ENCODE measurements around the gene STMN1. TPM values are rescaled to one million over a fixed set of nuclear protein-coding genes. Genes with fewer than 3 reads are reported as not detected.

Gene STMN1
- total and polyA plus RNA-seq, 10 of the 15 experiments (the other 5 are each of a cell fraction or from before 2014, with no cell fraction given): 220 to 1,272 (median 603) TPM

DNA sequence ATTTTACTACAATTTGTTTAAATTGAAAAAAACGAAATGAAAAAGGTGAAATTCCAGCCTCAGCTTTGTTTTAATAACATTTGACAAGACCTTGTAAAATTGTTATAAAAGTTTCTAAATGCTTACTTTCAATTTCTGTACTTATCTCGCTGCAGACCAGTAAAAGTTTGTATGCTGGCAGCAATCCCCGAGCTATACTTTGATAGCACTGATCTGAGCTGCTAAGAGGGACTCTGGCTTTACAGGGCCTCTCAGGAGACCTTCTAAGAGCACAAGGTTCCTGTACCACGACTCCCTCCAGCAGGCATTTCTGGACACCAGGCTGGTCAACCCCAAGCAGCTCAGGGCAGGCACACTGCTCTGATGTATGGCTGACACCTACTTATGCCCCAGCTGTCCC lies 13.1 kb downstream of the STMN1 start:
- intact Hi-C loops (cut with micrococcal nuclease; ENCODE audit: unreplicated experiment) (no loop called here), in situ Hi-C loops (cut with MboI) (no loop called here)
- Histone ChIP-seq H3K9ac (ENCODE audit: control insufficient read depth, insufficient read depth, low read length) (no peak overlapping the region), H3K27ac (ENCODE audit: control insufficient read depth, insufficient read depth) (no peak overlapping the region), H3K4me3 (no peak overlapping the region), H3K4me1 (ENCODE audit: control insufficient read depth, insufficient read depth, low read length) (peaks cover 3% of the 10 kb centered on the region; the same call in 1 of the 2 replicates), H3K27me3 (replicated peaks in 1 of 2; ENCODE audit: control insufficient read depth in 2 of 2, insufficient read depth in 2 of 2, low read length in 1 of 2) (no peaks in the 10 kb centered on the region), H3K79me2 (ENCODE audit: control insufficient read depth, insufficient read depth, low read length) (no peaks in the 10 kb centered on the region), H3K36me3 (ENCODE audit: control insufficient read depth in 2 of 2, insufficient read depth in 2 of 2, low read length in 1 of 2) (peaks cover 0 to 2% of the 10 kb centered on the region in 2 experiments; a peak in 2 of 4 replicates), H3K4me2 (ENCODE audit: control insufficient read depth, insufficient read depth) (no peak overlapping the region), H2AFZ (ENCODE audit: control insufficient read depth, low read depth, low read length) (no peak overlapping the region), H3K9me3 (replicated peaks; ENCODE audit: control insufficient read depth, insufficient read depth, low read length) (no peaks in the 10 kb centered on the region), H4K20me1 (ENCODE audit: control insufficient read depth, insufficient read depth) (no peaks in the 10 kb centered on the region)
- ChIA-PET POLR2A (interaction anchor here (1.0 to 1.2 kb wide), 2 partner anchors 12 to 103 kb away, joined by 3 to 5 read pairs; no protein-coding TSS in a partner anchor), CTCF (interaction anchor here (0.7 to 14.0 kb wide), 4 partner anchors 11 to 251 kb away, joined by 3 to 383 read pairs (median 59); partner anchors contain the start of gene PAFAH2), RAD21 (ENCODE audit: unreplicated experiment) (interaction anchor here (1.1 to 14.5 kb wide), 3 partner anchors 9 to 104 kb away, joined by 3 to 296 read pairs (median 8); partner anchors contain the start of genes PAFAH2 and PAQR7), SMC1A (ENCODE audit: uncharacterized antibody, unreplicated experiment) (interaction anchor here (0.8 to 19.7 kb wide), 5 partner anchors 12 to 112 kb away, joined by 3 to 319 read pairs (median 4); partner anchors contain the start of gene PAFAH2)
- WGBS (ENCODE audit: insufficient coverage, insufficient replicate concordance, low lambda C conversion rate, missing lambda C conversion rate): 68% methylated on average over 4 of the region's 4 CpGs
- ATAC-seq (no peak), FAIRE-seq (no peak), DNase-seq (ENCODE audit: low read depth, low spot score) (no peak)
- BruUV-seq (replicated peaks): no TSS peak
- TF ChIP-seq SREBF1 (IDR thresholded peaks at IDR 0.05; ENCODE audit: low read length) (no peak), ZZZ3 (IDR thresholded peaks at IDR 0.05; ENCODE audit: control insufficient read depth, insufficient read length, low read depth) (no peak), CHD4 (IDR thresholded peaks at IDR 0.05) (no peak), POLR2A (IDR thresholded peaks at IDR 0.05; ENCODE audit: low read depth, low read length) (no peak), ESRRA (IDR thresholded peaks at IDR 0.05; ENCODE audit: low read length) (no peak), FOS (IDR thresholded peaks at IDR 0.05; ENCODE audit: borderline replicate concordance, extremely low read depth, insufficient read length) (no peak), RAD51 (IDR thresholded peaks at IDR 0.05) (no peak)
- TF ChIP-seq, protein P1, sequence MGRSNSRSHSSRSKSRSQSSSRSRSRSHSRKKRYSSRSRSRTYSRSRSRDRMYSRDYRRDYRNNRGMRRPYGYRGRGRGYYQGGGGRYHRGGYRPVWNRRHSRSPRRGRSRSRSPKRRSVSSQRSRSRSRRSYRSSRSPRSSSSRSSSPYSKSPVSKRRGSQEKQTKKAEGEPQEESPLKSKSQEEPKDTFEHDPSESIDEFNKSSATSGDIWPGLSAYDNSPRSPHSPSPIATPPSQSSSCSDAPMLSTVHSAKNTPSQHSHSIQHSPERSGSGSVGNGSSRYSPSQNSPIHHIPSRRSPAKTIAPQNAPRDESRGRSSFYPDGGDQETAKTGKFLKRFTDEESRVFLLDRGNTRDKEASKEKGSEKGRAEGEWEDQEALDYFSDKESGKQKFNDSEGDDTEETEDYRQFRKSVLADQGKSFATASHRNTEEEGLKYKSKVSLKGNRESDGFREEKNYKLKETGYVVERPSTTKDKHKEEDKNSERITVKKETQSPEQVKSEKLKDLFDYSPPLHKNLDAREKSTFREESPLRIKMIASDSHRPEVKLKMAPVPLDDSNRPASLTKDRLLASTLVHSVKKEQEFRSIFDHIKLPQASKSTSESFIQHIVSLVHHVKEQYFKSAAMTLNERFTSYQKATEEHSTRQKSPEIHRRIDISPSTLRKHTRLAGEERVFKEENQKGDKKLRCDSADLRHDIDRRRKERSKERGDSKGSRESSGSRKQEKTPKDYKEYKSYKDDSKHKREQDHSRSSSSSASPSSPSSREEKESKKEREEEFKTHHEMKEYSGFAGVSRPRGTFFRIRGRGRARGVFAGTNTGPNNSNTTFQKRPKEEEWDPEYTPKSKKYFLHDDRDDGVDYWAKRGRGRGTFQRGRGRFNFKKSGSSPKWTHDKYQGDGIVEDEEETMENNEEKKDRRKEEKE (IDR thresholded peaks at IDR 0.05): no peak
- TF ChIP-seq, protein P2, sequence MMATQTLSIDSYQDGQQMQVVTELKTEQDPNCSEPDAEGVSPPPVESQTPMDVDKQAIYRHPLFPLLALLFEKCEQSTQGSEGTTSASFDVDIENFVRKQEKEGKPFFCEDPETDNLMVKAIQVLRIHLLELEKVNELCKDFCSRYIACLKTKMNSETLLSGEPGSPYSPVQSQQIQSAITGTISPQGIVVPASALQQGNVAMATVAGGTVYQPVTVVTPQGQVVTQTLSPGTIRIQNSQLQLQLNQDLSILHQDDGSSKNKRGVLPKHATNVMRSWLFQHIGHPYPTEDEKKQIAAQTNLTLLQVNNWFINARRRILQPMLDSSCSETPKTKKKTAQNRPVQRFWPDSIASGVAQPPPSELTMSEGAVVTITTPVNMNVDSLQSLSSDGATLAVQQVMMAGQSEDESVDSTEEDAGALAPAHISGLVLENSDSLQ (IDR thresholded peaks at IDR 0.05): no peak
- TF ChIP-seq, protein P3, sequence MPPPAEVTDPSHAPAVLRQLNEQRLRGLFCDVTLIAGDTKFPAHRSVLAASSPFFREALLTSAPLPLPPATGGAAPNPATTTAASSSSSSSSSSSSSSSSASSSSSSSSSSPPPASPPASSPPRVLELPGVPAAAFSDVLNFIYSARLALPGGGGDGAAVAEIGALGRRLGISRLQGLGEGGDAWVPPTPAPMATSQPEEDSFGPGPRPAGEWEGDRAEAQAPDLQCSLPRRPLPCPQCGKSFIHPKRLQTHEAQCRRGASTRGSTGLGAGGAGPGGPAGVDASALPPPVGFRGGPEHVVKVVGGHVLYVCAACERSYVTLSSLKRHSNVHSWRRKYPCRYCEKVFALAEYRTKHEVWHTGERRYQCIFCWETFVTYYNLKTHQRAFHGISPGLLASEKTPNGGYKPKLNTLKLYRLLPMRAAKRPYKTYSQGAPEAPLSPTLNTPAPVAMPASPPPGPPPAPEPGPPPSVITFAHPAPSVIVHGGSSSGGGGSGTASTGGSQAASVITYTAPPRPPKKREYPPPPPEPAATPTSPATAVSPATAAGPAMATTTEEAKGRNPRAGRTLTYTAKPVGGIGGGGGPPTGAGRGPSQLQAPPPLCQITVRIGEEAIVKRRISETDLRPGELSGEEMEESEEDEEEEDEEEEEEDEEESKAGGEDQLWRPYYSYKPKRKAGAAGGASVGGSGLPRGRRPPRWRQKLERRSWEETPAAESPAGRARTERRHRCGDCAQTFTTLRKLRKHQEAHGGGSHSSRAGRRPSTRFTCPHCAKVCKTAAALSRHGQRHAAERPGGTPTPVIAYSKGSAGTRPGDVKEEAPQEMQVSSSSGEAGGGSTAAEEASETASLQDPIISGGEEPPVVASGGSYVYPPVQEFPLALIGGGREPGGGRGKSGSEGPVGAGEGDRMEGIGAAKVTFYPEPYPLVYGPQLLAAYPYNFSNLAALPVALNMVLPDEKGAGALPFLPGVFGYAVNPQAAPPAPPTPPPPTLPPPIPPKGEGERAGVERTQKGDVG (CRISPR knock-in tag; IDR thresholded peaks at IDR 0.05): no peak
- TF ChIP-seq, protein P4, sequence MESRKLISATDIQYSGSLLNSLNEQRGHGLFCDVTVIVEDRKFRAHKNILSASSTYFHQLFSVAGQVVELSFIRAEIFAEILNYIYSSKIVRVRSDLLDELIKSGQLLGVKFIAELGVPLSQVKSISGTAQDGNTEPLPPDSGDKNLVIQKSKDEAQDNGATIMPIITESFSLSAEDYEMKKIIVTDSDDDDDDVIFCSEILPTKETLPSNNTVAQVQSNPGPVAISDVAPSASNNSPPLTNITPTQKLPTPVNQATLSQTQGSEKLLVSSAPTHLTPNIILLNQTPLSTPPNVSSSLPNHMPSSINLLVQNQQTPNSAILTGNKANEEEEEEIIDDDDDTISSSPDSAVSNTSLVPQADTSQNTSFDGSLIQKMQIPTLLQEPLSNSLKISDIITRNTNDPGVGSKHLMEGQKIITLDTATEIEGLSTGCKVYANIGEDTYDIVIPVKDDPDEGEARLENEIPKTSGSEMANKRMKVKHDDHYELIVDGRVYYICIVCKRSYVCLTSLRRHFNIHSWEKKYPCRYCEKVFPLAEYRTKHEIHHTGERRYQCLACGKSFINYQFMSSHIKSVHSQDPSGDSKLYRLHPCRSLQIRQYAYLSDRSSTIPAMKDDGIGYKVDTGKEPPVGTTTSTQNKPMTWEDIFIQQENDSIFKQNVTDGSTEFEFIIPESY (IDR thresholded peaks at IDR 0.05): no peak
- TF ChIP-seq, protein P5, sequence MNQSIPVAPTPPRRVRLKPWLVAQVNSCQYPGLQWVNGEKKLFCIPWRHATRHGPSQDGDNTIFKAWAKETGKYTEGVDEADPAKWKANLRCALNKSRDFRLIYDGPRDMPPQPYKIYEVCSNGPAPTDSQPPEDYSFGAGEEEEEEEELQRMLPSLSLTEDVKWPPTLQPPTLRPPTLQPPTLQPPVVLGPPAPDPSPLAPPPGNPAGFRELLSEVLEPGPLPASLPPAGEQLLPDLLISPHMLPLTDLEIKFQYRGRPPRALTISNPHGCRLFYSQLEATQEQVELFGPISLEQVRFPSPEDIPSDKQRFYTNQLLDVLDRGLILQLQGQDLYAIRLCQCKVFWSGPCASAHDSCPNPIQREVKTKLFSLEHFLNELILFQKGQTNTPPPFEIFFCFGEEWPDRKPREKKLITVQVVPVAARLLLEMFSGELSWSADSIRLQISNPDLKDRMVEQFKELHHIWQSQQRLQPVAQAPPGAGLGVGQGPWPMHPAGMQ (IDR thresholded peaks at IDR 0.05; ENCODE audit: borderline replicate concordance): no peak
